ENCODE data around the gene VIP. TPM values are rescaled to one million over a fixed set of nuclear protein-coding genes. Genes with fewer than 3 reads are reported as not detected.

The VIP gene
- polyA plus RNA-seq, 2 of the 4 experiments (the other 2 are of a cell fraction), result 0.31 TPM; not detected in 1

GRCh38 chr6:152734630-152735029 lies 16.0 kb upstream of the VIP start:
- Histone ChIP-seq H3K4me2 (no peak overlapping the region), H3K27ac (no peak overlapping the region), H3K4me1 (no peaks in the 10 kb centered on the region), H3K9me3 (no peaks in the 10 kb centered on the region), H3K4me3 (no peak overlapping the region)
- 34% methylated on average over 2 of the region's 2 CpGs for WGBS (ENCODE audit: missing lambda C conversion rate)
- ATAC-seq (no peak), DNase-seq (ENCODE audit: low read depth in 1 of 2, low spot score in 1 of 2) (no peak), FAIRE-seq (no peak)
- ChIA-PET CTCF (no interaction called here), POLR2A (no interaction called here)
- TF ChIP-seq FOSB (CRISPR knock-in tag; IDR thresholded peaks at IDR 0.05) (no peak), CEBPB (IDR thresholded peaks at IDR 0.05) (no peak), HDAC2 (IDR thresholded peaks at IDR 0.05) (no peak), EP300 (IDR thresholded peaks at IDR 0.05) (no peak), ZFP36 (IDR thresholded peaks at IDR 0.05; ENCODE audit: borderline replicate concordance, partially characterized antibody) (no peak), MAZ (IDR thresholded peaks at IDR 0.05; ENCODE audit: borderline replicate concordance, low read depth, low read length) (no peak), EHF (CRISPR knock-in tag; IDR thresholded peaks at IDR 0.05) (no peak), HOXB13 (CRISPR knock-in tag; IDR thresholded peaks at IDR 0.05; ENCODE audit: low read depth) (no peak), HOXB5 (CRISPR knock-in tag; IDR thresholded peaks at IDR 0.05) (no peak), MAFK (IDR thresholded peaks at IDR 0.05; ENCODE audit: partially characterized antibody) (no peak)
- TF ChIP-seq, protein P1, sequence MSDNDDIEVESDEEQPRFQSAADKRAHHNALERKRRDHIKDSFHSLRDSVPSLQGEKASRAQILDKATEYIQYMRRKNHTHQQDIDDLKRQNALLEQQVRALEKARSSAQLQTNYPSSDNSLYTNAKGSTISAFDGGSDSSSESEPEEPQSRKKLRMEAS (IDR thresholded peaks at IDR 0.05), result no peak
- TF ChIP-seq, protein P2, sequence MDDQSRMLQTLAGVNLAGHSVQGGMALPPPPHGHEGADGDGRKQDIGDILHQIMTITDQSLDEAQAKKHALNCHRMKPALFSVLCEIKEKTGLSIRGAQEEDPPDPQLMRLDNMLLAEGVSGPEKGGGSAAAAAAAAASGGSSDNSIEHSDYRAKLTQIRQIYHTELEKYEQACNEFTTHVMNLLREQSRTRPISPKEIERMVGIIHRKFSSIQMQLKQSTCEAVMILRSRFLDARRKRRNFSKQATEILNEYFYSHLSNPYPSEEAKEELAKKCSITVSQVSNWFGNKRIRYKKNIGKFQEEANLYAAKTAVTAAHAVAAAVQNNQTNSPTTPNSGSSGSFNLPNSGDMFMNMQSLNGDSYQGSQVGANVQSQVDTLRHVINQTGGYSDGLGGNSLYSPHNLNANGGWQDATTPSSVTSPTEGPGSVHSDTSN (IDR thresholded peaks at IDR 0.05), result no peak
- TF ChIP-seq, protein P3, sequence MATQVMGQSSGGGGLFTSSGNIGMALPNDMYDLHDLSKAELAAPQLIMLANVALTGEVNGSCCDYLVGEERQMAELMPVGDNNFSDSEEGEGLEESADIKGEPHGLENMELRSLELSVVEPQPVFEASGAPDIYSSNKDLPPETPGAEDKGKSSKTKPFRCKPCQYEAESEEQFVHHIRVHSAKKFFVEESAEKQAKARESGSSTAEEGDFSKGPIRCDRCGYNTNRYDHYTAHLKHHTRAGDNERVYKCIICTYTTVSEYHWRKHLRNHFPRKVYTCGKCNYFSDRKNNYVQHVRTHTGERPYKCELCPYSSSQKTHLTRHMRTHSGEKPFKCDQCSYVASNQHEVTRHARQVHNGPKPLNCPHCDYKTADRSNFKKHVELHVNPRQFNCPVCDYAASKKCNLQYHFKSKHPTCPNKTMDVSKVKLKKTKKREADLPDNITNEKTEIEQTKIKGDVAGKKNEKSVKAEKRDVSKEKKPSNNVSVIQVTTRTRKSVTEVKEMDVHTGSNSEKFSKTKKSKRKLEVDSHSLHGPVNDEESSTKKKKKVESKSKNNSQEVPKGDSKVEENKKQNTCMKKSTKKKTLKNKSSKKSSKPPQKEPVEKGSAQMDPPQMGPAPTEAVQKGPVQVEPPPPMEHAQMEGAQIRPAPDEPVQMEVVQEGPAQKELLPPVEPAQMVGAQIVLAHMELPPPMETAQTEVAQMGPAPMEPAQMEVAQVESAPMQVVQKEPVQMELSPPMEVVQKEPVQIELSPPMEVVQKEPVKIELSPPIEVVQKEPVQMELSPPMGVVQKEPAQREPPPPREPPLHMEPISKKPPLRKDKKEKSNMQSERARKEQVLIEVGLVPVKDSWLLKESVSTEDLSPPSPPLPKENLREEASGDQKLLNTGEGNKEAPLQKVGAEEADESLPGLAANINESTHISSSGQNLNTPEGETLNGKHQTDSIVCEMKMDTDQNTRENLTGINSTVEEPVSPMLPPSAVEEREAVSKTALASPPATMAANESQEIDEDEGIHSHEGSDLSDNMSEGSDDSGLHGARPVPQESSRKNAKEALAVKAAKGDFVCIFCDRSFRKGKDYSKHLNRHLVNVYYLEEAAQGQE (IDR thresholded peaks at IDR 0.05), result no peak

GRCh38 chr6:152736687-152737273 lies 13.8 kb upstream of the VIP start:
- 32% methylated on average over 2 of the region's 2 CpGs for WGBS (ENCODE audit: missing lambda C conversion rate)
- H3K9me3 ChIP-seq, result no peaks in the 10 kb centered on the region
- H3K4me2 ChIP-seq, result no peak overlapping the region
- POLR2A ChIA-PET, result no interaction called here
- no peak for TF ChIP-seq NR3C1 (IDR thresholded peaks at IDR 0.05)
- no peak for TF ChIP-seq ZNF302 (CRISPR knock-in tag; IDR thresholded peaks at IDR 0.05)
- TF ChIP-seq, protein P4, sequence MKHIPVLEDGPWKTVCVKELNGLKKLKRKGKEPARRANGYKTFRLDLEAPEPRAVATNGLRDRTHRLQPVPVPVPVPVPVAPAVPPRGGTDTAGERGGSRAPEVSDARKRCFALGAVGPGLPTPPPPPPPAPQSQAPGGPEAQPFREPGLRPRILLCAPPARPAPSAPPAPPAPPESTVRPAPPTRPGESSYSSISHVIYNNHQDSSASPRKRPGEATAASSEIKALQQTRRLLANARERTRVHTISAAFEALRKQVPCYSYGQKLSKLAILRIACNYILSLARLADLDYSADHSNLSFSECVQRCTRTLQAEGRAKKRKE (CRISPR knock-in tag; IDR thresholded peaks at IDR 0.05; ENCODE audit: low read depth), result no peak
- no peak for TF ChIP-seq CEBPB (IDR thresholded peaks at IDR 0.05)
- TF ChIP-seq POLR2AphosphoS2 (conservative IDR thresholded peaks at IDR 0.05; ENCODE audit: low read length), result no peak
- no peak for TF ChIP-seq ZC3H11A (IDR thresholded peaks at IDR 0.05)
- TF ChIP-seq CHD2 (IDR thresholded peaks at IDR 0.05; ENCODE audit: low read length, partially characterized antibody), result no peak
- TF ChIP-seq MAZ (IDR thresholded peaks at IDR 0.05; ENCODE audit: borderline replicate concordance, low read depth, low read length), result no peak
- TF ChIP-seq ELK1 (IDR thresholded peaks at IDR 0.05; ENCODE audit: low read depth, low read length), result no peak
- no peak overlapping the region for H3K4me3 ChIP-seq
- H3K4me1 ChIP-seq, result no peaks in the 10 kb centered on the region
- no peak overlapping the region for H3K27ac ChIP-seq
- CTCF ChIA-PET, result interaction anchor here (1.1 to 1.2 kb wide), 2 partner anchors 9 to 11 kb away, joined by 4 read pairs; no protein-coding TSS in a partner anchor
- FAIRE-seq (no peak), ATAC-seq (no peak), DNase-seq (ENCODE audit: low read depth in 1 of 2, low spot score in 1 of 2) (no peak)
